SJCRH30 (cell line): Measurements from ENCODE around the gene STMND1. TPM values are rescaled to one million over a fixed set of nuclear protein-coding genes. Genes with fewer than 3 reads are reported as not detected.

Experiments
- DNase-seq, 2 experiments: peaks; one replicate each; pipeline ENCODE4 v3.0.0-alpha.2; 2015 to 2020
- H3K27ac ChIP-seq: fragments of 250-450 bp; sonication (Bioruptor Pico); 2 replicates; pipeline ENCODE4 v1.5.1; 2020; ENCODE audit warnings: mild to moderate bottlenecking, moderate library complexity
- H3K27me3 ChIP-seq: fragments of 250-450 bp; sonication (Bioruptor Pico); 2 replicates; pipeline ENCODE4 v1.5.1; 2020; ENCODE audit warnings: mild to moderate bottlenecking, moderate library complexity
- H3K36me3 ChIP-seq: fragments of 250-450 bp; sonication (Bioruptor Pico); 2 replicates; pipeline ENCODE4 v1.5.1; 2020; ENCODE audit warnings: mild to moderate bottlenecking, moderate library complexity
- H3K4me1 ChIP-seq: fragments of 250-450 bp; sonication (Bioruptor Pico); 2 replicates; pipeline ENCODE4 v1.5.1; 2020; ENCODE audit warnings: mild to moderate bottlenecking, moderate library complexity
- H3K4me3 ChIP-seq: fragments of 250-450 bp; sonication (Bioruptor Pico); 2 replicates; pipeline ENCODE4 v1.5.1; 2020; ENCODE audit warnings: mild to moderate bottlenecking, moderate library complexity
- H3K9me3 ChIP-seq: fragments of 250-450 bp; sonication (Bioruptor Pico); replicated peaks from 2 replicates; pipeline ENCODE4 v1.5.1; 2020; ENCODE audit warnings: mild to moderate bottlenecking, moderate library complexity
- total RNA-seq: library from RNA; depleted of rRNA; stranded (reverse); fragments of >200 nt; shearing (Covaris generic); gene quantifications from 2 replicates; pipeline ENCODE4 v1.2.3, GENCODE V29; 2014

STMND1 gene
- total RNA-seq, 1 experiment from 2014 or later = not detected

DNA sequence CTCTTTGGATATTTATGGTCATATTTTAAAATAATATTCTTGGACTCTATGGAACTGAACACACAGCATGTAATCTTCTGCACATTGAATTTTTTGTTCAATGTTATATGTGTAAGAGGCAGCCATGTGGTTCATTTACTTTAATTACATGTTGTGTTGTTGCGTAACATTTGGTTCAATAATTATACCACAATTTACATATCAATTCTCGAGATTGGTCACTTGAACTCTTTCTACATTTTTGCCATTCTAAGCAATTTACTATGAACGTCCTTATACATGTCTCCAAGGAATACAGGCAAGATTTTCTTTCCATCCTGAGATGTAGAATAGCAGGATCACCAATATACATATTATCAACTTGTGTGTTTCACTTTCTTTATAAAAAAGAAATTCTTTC lies 18.5 kb upstream of the STMND1 start:
- Histone ChIP-seq H3K36me3 (no peaks in the 10 kb centered on the region), H3K27ac (no peak overlapping the region), H3K27me3 (no peaks in the 10 kb centered on the region), H3K4me3 (no peak overlapping the region), H3K9me3 (no peaks in the 10 kb centered on the region), H3K4me1 (no peaks in the 10 kb centered on the region)
- DNase-seq = no peak

GRCh38 chr6:17086469-17086868 lies 15.4 kb upstream of the STMND1 start:
- no peaks in the 10 kb centered on the region for H3K36me3 ChIP-seq
- H3K4me1 ChIP-seq = no peaks in the 10 kb centered on the region
- H3K9me3 ChIP-seq = no peaks in the 10 kb centered on the region
- no peaks in the 10 kb centered on the region for H3K27me3 ChIP-seq
- no peak overlapping the region for H3K4me3 ChIP-seq
- H3K27ac ChIP-seq = no peak overlapping the region
- peak; percentile 40 to 73 for DNase-seq

DNA sequence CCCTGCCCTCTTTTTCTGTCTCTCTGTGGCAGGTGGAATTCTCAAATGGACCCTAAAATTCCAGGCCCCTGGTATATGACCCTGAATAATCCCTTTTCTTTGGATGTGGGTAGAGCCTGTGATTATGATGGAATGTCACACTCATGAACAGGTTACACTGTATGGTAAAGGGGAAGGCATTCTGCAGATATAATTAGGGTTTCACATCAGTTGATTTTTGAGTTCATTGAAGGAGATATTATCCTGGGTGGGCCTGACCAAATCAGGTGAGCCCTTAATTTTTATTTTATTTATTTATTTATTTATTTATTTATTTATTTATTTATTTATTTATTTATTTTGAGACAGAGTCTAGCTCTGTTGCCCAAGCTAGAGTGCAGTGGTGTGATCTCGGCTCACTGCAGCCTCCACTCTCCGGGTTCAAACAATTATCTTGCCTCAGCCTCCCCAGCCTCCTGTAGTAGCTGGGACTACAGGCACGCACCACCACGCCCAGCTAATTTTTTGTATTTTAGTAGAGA lies 13.7 kb upstream of the STMND1 start:
- Histone ChIP-seq H3K27me3 (no peaks in the 10 kb centered on the region), H3K4me1 (no peaks in the 10 kb centered on the region), H3K4me3 (no peak overlapping the region), H3K9me3 (no peaks in the 10 kb centered on the region), H3K27ac (no peak overlapping the region), H3K36me3 (no peaks in the 10 kb centered on the region)
- DNase-seq = no peak

DNA sequence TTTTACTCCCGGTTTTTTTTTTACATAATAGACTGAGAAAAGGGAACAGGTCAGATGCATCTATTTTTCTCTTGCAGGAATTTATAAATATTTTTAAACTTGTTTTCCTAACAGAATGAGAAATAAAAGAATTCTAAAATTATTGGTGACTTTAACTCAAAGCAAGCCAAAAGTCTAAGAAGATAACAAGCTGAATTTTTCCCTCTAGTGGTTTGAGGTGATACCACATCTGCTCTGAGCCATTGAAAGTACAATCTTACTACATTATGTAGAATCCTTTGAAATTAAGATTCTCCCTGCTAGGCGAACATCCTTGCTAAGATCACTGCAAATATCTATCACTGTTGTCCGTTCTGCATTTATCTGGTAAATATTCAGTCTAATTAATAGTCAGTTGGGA lies 10.7 kb upstream of the STMND1 start:
- Histone ChIP-seq H3K4me1 (no peaks in the 10 kb centered on the region), H3K27ac (no peak overlapping the region), H3K4me3 (no peak overlapping the region), H3K36me3 (no peaks in the 10 kb centered on the region), H3K27me3 (no peaks in the 10 kb centered on the region), H3K9me3 (no peaks in the 10 kb centered on the region)
- DNase-seq = no peak

DNA sequence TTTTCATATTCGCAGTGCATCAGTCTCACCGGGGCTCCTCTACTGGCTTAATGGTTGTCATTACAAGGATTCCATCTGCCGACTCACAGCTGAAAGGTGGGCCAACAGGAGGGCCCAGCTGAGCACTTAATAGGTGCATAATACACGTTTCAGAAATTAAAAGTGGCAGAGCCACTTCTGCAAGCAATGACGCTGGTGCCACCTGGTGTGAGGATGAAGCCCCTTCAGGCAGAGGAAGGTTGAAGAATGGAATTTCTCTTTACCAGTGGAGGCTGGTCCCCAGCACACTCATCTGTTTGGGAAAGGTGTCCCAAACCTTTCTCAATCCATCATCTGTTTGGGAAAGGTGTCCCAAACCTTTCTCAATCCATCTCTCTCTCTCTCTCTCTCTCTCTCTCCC lies 8.2 kb upstream of the STMND1 start:
- Histone ChIP-seq H3K4me3 (no peak overlapping the region), H3K9me3 (no peaks in the 10 kb centered on the region), H3K27ac (no peak overlapping the region), H3K27me3 (no peaks in the 10 kb centered on the region), H3K4me1 (peaks cover 3% of the 10 kb centered on the region; the same call in 1 of the 2 replicates), H3K36me3 (no peaks in the 10 kb centered on the region)
- DNase-seq = peak; percentile 6 to 25

DNA sequence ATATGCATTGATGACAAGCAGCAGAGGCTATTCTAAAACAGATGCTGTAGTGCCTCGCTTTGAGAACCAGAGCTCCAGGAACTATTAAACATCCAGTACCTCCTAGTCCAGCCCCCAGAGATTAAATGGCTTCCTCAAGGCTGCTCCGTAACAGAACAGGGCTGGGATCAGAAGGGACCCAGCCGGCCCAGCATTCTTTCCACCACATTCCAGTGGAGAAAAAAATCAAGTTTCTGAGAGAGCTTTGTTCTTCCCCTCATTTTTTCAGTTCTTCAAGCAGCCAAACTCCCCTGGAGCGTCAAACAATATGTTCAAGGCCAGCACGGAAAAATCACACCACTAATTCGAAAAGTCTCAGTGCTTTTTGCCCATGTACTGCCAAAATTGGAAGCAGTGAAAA lies 5.8 kb upstream of the STMND1 start:
- DNase-seq = no peak

DNA sequence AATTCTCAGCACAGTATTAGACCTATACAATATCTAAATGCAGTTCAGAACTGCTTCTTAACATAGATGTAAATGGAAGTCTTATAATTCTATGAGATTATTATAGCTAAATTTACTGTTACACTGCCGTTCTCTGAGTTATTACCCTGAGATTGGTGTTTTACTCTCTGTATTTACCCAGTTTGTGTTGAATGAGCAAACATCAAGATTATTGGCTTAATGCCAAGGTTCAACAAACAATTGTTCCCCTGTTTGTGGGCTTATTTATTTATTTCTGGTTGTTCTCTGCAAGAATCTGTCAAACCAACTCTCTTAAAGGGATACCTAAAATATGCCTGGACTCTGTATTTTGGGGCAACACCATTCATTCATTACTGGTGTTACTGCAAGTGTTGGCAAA lies 5.2 kb upstream of the STMND1 start:
- H3K9me3 ChIP-seq = no peaks in the 10 kb centered on the region
- no peaks in the 10 kb centered on the region for H3K27me3 ChIP-seq
- H3K36me3 ChIP-seq = no peaks in the 10 kb centered on the region
- no peak overlapping the region for H3K27ac ChIP-seq
- DNase-seq = peak in 1 of 2 experiments; percentile 7
- no peak overlapping the region for H3K4me3 ChIP-seq
- peaks cover 3% of the 10 kb centered on the region; the same call in 1 of the 2 replicates for H3K4me1 ChIP-seq

More for the DNA sequence above, 5.8 kb upstream of the STMND1 start:
- no peak overlapping the region for H3K4me3 ChIP-seq
- H3K4me1 ChIP-seq = peaks cover 3% of the 10 kb centered on the region; the same call in 1 of the 2 replicates
- no peak overlapping the region for H3K27ac ChIP-seq
- no peaks in the 10 kb centered on the region for H3K27me3 ChIP-seq
- H3K9me3 ChIP-seq = no peaks in the 10 kb centered on the region
- H3K36me3 ChIP-seq = no peaks in the 10 kb centered on the region

DNA sequence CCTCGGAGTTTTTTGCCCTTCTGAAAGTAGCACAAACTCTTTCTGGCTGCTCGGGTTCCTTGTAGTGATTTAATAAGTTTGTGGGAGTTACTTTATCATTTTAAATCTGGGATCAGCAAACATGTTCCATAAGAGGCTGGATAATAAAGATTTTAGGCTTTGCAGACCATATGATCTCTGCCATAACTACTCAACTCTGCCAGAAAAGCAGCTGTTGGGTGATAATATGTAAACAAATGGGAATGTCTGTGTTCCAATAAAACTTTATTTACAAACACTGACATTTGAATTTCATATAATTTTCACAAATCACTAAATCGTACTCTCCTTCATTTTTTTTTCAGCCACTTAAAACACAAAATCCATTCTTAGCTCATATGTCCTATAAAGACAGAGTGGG lies 3.9 kb upstream of the STMND1 start:
- Histone ChIP-seq H3K27me3 (no peaks in the 10 kb centered on the region), H3K4me1 (peaks cover 3% of the 10 kb centered on the region; the same call in 1 of the 2 replicates), H3K36me3 (no peaks in the 10 kb centered on the region), H3K4me3 (no peak overlapping the region), H3K9me3 (no peaks in the 10 kb centered on the region), H3K27ac (no peak overlapping the region)
- DNase-seq = peak in 1 of 2 experiments; percentile 3

DNA sequence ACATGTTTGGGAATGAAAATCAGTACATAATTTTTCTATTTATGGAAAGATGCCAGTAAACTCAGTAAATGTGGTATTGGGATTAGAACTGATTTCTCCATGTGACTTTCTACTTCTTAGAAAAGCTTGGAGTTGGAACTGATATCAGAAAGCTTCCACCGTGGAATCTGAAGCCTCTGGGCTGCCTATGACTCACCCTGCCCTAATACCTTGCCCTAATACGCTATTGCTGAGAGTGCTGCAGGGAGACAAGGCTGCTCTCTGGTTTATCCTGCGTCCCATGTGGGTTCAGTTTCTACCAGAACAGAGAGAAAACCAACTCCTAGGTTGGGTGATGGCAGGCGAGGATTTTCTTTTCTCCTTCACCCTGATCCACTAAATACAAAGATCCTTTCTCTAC lies 3.3 kb upstream of the STMND1 start:
- Histone ChIP-seq H3K36me3 (no peaks in the 10 kb centered on the region), H3K27ac (no peak overlapping the region), H3K4me3 (no peak overlapping the region), H3K27me3 (no peaks in the 10 kb centered on the region), H3K9me3 (no peaks in the 10 kb centered on the region), H3K4me1 (peaks cover 3% of the 10 kb centered on the region; the same call in 1 of the 2 replicates)
- DNase-seq = peak; percentile 31 to 56

DNA sequence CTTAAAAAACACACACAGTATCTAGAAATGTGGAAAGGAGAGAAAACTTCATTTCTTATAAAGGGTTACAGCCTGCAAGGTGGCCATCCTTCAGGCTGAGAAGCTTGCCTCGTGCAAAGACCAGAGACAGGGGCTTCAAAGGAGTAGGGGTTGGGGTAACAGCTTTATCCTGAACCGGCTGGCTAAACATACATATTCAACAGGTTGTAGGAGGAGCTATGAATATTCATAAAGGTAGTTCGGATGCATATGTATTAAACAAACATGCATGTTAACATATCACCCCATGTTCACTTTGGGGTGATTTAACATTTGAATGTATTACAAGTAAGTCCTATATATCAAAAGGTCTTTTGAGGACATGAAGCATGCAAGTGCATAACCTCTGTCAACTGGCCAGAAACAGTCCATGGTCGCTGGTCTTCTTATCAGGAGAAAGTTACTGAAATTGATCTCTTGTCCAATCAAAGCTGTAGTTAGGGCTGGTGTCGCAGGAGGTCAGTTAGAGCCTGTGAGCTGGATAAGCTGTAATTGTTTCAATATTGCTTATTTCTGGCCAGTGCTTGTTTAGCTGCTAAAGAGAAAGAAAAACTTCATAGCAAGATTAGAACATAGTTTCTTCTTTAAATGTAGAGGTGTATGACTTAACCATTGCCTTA lies 2.3 kb upstream of the STMND1 start:
- H3K4me1 ChIP-seq = peaks cover 3% of the 10 kb centered on the region; the same call in 1 of the 2 replicates
- no peak for DNase-seq
- no peak overlapping the region for H3K4me3 ChIP-seq
- H3K27me3 ChIP-seq = no peaks in the 10 kb centered on the region
- H3K36me3 ChIP-seq = no peaks in the 10 kb centered on the region
- H3K9me3 ChIP-seq = no peaks in the 10 kb centered on the region
- no peak overlapping the region for H3K27ac ChIP-seq

GRCh38 chr6:17100806-17101205 lies 1.0 kb upstream of the STMND1 start:
- Histone ChIP-seq H3K27me3 (no peaks in the 10 kb centered on the region), H3K36me3 (no peaks in the 10 kb centered on the region), H3K4me1 (peaks cover 3% of the 10 kb centered on the region; the same call in 1 of the 2 replicates), H3K4me3 (no peak overlapping the region), H3K9me3 (no peaks in the 10 kb centered on the region), H3K27ac (no peak overlapping the region)
- no peak for DNase-seq

- Histone ChIP-seq H3K4me3 (peak overlapping the region; percentile 41), H3K36me3 (no peaks in the 10 kb centered on the region), H3K4me1 (peaks cover 3% of the 10 kb centered on the region; the same call in 1 of the 2 replicates), H3K27me3 (no peaks in the 10 kb centered on the region), H3K27ac (no peak overlapping the region), H3K9me3 (no peaks in the 10 kb centered on the region)
- no peak for DNase-seq
Observed at GRCh38 chr6:17102258-17102870, 514 bp downstream of the STMND1 start.

GRCh38 chr6:17103715-17104114 lies 1.9 kb downstream of the STMND1 start:
- Histone ChIP-seq H3K4me3 (no peak overlapping the region), H3K36me3 (no peaks in the 10 kb centered on the region), H3K27me3 (no peaks in the 10 kb centered on the region), H3K9me3 (no peaks in the 10 kb centered on the region), H3K4me1 (no peaks in the 10 kb centered on the region), H3K27ac (no peak overlapping the region)
- DNase-seq = no peak

DNA sequence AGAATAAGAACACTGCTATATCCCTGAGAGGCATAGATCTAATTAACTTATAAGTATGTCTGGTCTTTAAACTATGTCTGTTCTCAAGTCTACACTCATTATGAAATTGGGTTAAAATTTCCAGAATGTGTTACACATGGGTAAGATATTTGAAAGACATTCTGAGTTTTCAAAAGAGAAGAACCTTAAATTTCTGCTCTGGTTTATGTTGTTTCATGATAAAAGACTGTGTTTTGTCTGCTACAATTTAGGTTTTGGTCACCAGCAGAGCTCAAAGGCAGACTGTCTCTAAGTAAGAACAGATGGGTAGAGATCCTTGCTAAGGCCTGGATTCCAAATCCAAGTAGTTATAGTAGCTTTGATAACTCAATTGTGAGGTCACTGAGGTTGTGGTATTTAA lies 6.0 kb downstream of the STMND1 start:
- no peaks in the 10 kb centered on the region for H3K4me1 ChIP-seq
- no peaks in the 10 kb centered on the region for H3K27me3 ChIP-seq
- no peaks in the 10 kb centered on the region for H3K9me3 ChIP-seq
- no peak overlapping the region for H3K4me3 ChIP-seq
- H3K36me3 ChIP-seq = no peaks in the 10 kb centered on the region
- no peak overlapping the region for H3K27ac ChIP-seq
- no peak for DNase-seq

DNA sequence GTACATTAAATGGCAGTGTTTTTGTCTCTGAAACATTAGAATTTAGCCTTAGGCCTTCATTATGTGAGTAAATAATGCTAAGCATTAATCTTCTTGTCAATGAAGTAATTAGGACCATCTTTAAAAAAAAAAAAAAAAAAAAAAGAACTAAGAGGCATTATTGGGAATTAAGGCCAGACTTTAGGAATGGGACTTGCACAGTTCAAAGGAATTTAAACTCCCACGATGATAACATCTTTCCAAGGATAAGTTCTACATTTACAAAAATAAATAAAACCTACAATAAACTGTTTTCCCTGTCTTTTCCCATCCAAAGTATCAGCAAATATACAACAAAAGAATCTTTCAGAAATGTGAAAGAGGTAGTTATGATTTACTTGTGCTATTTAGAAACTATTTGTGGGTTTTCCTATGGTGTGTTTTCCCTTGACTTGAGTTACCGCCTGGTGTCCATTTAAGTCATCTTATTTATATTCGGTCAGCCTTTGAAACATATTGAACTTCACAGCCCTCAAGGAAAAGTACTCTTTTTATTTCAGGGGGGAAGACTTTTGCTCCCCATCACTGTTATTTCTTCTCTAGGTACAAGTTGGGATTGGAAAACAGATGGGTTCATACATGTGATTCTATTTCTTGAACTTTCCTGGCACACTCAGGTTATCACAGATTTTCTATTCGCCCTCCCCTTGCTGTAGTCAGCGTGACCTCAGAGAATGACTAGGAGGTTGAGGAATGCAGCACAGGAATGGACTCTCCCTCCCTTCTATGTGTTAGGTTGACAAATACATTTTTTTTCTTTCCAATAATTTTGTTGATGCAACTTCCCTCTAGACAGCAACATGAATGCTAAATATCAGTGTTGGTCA lies 13.6 kb downstream of the STMND1 start:
- Histone ChIP-seq H3K27ac (no peak overlapping the region), H3K27me3 (no peaks in the 10 kb centered on the region), H3K9me3 (no peaks in the 10 kb centered on the region), H3K4me3 (no peak overlapping the region), H3K4me1 (no peaks in the 10 kb centered on the region), H3K36me3 (no peaks in the 10 kb centered on the region)
- peak in 1 of 2 experiments; percentile 1 for DNase-seq
